CD4-positive, alpha-beta T cell treated with Interleukin-12 subunit alpha and Interleukin-12 subunit beta, for 1 hour (primary cell): ENCODE data around the gene COL8A2.

Experiments
- DNase-seq: peaks from one replicate; pipeline ENCODE4 v3.0.0-alpha.2; 2020

COL8A2 gene

GRCh38 chr1:36088577-36089392 lies 36.2 kb downstream of the COL8A2 start, which contains the start of gene ADPRS:
ADPRS (plus strand) TSS chr1:36088892; CDS start chr1:36088905, 13 bp downstream.
- DNase-seq, result peak; percentile 92

DNA sequence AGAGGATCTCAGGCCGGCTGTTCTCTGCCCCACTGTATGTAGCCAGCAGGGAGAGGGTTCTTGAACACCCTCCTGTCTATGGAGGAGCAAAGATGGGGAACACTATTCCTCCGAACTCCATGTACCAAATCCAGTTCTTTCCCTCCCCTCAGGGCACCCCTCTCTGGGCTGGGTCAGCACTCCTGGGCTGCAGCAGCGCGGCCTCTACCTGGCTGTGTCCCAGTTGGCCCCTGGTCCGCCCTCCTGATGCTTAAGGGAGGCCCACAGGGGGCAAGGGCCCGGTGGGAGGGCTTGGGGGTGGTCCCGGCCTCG lies 36.8 kb downstream of the COL8A2 start:
- DNase-seq, result no peak

DNA sequence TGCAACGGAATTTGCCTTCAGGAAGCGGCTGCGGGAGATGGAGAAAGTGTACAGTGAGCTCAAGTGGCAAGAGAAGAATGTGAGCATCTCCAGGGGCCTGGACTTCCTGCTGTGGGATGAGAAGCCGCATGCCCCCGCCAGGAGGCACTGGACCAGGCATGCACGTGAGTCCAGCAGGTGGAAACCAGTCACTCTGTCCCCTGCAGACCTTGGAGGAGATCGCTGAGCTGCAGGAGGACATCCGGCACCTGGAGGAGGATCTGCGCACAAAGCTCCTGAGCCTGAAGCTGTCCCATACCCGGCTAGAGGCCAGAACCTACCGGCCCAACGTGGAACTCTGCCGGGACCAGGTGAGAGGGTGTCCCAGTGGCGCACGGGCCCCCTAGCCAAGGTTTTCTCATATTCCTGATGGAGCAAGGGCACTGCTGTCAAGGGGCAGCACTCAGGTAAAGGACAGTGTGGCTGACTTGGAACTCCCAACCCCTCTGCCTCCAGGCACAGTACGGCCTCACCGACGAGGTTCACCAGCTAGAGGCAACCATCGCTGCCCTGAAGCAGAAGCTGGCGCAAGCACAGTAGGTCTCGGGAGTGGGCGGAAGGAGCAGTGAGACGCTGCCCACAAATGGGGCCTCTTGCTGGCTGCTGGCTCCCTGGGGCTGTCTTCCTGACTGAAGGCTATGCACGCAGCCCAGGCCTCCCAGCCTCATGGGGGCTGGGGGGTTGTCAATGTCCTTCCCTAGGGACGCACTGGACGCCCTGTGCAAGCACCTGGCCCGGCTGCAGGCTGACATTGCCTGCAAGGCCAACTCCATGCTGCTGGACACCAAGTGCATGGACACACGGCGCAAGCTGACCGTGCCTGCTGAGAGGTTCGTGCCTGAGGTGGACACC lies 37.5 kb downstream of the COL8A2 start:
- no peak for DNase-seq

GRCh38 chr1:36086529-36087232 lies 38.3 kb downstream of the COL8A2 start:
- no peak for DNase-seq

DNA sequence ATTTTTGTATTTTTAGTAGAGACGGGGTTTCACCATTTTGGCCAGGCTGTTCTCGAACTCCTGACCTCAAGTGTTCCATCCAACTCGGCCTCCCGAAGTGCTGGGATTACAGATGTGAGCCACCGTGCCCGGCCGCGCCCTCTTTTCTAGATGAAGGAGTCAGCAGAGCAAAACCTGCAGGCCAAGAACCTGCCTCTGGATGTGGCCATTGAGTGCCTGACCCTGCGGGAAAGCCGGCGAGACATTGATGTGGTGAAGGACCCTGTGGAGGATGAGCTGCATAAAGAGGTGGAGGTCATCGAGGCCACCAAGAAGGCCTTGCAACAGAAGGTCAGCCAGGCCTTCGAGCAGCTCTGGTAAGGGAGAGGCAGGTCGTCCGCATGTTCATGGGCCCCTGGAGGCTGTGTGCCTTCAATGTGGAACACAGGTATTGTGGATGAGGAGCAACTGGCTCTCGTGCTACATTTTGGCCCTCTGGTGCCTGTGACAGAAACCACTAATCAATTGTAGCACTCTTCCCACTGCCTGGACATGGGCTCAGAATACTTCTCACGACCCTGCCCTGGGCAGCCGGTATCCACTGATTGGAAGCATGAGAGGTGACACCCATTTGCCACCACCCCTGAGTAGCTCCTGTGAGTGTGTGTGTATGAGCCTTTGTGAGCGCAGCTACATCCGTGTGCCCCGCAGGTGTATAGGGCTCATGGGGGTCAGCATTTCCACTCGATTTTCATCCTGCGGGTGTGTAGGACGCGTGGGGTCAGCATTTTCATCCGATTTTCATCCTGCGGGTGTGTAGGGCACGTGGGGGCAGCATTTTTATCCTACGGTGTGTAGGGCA lies 39.1 kb downstream of the COL8A2 start:
- DNase-seq, result no peak

DNA sequence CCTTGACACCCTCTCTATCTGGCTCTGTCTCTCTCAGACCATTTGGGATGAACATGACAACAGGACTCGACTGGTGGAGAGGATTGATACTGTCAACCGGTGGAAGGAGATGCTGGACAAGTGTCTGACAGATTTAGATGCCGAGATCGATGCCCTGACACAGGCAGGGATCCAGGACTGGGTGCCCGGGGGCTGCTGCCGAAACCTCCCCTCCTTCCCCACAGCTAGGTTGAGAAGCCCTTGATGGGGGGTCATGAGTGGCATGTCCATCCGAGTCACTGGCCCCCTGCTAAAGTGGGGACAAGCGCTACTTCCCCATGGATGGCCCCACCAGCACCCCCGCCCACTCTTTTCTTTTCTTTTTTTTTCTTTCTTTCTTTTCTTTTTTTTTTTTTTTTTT lies 39.9 kb downstream of the COL8A2 start:
- DNase-seq, result no peak

DNA sequence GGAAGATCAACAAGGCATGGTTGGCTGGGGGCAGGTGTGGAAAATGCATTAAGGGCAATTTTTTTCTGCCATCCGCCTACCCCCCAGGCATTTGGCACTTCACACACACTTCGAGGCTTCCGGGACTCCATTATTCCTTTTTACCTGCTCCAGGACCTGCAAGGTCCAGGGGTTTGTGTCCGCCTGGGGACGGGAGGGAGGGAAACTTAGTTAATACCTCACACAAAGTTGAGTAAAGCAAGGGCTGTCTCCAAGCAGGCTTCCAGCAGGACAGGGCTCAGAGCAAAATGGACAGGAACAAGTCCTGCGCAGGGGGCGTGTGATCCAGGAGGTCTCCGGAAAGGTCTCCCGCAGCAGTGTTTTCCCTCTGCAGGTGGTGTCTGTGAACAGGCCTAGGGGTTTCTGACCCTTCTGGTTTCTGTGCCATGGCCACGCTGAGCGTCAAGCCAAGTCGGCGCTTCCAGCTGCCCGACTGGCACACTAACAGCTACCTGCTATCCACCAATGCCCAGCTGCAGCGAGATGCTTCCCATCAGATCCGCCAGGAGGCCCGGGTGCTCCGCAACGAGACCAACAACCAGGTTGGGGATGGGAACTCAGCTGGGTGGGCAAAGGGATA lies 40.4 kb downstream of the COL8A2 start:
- DNase-seq, result no peak

- DNase-seq, result peak; percentile 18
These were observed 41.2 kb downstream of the COL8A2 start, which contains the start of gene TEKT2 for GRCh38 chr1:36083635-36084496. TEKT2 (plus strand) TSS chr1:36084094; CDS start chr1:36084922, 828 bp downstream.

DNA sequence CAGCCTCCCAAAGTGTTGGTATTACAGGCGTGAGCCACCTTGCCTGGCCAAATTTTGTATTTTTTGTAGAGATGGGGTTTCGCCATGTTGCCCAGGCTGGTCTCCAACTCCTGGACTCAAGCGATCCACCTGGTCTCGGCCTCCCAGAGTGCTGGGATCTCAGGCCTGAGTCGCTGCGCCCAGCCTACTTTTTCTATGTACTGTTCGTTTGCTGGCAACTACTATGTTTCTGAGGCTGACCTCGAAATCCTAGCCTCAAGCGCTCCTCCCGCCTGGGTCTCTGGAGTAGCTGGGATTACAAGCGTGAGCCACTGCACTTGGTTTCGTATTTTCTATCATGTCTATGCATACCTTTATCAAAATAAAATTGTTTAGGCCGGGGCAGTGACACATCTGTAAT lies 41.8 kb downstream of the COL8A2 start:
- DNase-seq, result no peak

DNA sequence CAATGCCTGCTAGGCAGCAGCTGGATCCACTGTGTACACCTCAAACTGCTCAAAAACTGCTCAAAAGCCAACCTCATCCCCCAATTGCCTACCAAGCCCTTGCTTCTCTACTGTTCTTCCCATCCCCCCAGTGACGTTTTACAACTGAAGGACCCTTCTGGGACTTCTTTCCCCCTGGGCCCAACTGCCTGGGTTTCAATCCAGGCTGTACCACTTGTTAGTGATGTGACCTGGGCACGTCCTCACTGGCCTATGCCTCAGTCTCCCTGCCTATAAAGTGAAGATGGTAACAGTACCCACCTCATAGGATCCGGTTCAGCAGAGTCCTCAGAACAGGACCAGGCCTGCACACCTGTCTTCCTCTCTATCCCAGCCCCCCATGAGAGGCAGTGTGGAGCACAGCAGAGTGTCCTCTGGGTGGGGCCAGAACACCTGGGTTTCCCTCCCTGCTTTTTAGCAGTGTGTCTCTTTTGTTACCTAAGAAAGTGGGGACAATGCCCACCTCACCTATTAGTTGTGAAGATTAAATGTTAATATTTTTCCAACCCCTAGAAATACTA lies 43.0 kb downstream of the COL8A2 start:
- DNase-seq, result no peak

DNA sequence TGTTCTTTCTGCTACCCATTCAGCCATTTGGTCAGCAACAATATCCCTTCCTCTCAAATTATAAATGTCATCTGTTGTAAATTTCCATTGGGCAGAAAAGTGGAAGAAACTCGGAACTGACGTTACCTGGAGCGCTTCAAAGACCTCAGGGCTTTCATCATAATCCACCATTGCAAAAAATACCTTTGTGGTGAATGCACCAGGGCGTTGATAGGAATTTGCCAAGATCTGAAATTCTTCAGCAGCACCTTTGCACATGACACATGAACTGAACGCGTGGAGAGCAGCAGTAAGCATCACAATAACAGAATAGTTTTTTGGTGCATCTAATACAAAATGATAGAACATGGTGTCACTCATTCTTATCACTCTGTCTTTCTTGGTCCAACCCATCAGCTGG lies 44.2 kb downstream of the COL8A2 start:
- no peak for DNase-seq

- DNase-seq, result no peak
These were observed 44.8 kb downstream of the COL8A2 start for GRCh38 chr1:36080236-36080635.

DNA sequence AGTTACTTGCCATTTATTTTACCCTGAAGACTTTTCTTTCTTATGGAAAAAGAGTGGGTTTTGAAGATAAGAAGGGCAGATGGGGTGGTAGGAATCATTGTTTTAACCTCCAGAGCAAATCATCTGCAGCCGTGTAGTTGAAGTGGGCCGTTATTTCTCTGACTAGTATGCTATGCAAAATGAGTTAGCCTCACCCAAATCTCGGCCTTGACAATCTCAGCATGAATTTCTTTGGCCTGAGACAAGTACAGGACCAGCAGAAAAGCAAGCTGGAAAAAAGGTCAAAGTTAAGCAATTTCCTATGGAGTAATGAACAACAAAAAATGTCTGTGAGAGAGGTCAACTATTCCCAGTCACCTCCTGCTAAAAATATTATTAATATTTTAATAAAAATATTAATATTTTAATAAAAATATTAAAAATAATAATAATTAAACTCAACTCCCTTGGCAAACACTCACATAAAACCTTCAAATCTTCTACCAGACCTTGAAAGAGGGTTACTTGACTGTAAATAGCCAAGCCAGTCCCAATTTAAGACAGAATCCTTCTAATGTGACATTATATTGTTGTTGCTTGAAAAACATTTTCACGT lies 47.9 kb downstream of the COL8A2 start:
- DNase-seq, result no peak

DNA sequence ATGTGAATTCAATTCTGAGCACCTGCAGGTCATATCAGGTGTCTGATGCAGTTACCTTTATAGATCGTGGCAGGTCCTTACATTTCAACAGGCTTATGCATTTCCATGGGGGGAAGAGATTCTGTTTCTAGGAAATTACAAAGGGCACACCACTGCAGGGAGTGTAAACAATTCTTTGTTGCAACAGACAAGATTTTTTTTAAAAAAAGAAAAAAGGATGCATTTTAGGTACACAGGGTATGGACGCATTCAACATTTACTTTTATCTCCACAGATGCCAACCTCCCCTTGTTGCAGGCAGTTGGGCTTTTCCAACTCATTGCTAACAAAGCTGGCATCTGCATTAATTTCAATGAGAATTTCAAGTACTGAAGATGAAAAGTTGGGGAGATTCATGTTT lies 54.7 kb downstream of the COL8A2 start:
- no peak for DNase-seq

- no peak for DNase-seq
These were observed 56.2 kb downstream of the COL8A2 start for GRCh38 chr1:36068866-36069265.

DNA sequence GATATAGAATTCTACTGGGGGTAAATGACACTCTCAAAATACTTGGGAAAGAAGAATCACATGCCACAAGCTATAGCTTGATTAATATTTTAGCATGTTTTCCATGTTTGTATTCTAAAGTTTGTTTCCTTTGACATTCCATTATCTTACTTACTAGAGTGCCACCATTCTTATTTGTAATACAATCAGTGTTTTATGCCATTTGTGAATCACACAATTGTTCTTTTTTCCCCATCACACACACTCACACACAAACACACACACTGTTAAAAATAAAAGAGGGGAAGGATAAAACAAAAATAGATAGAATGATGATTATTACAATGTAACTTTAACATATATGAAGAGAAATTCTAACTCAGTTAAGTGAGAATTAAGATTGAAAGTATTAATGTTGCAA lies 57.2 kb downstream of the COL8A2 start:
- no peak for DNase-seq

- DNase-seq, result no peak
These were observed 62.7 kb downstream of the COL8A2 start for GRCh38 chr1:36062315-36062714.

DNA sequence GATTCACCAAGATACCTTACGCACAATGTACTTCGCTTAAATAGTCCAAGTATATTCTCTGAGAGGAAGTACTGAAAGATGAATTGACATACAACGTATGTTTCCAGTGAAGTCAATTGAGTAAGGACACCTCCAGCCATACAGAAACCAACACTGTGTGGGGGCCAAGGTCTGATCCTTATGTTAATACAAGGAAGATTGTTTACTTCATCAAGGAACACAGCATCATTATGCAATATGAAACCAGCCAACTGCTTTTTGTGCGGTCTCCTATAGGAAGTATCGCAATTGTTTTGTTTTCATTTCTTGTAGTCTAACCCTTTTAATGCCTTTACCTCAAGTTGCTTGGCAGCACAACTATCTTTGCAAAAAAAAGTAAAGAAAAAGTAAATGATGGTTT lies 69.3 kb downstream of the COL8A2 start:
- no peak for DNase-seq

- DNase-seq, result no peak
These were observed 71.0 kb downstream of the COL8A2 start for GRCh38 chr1:36053978-36054377.

DNA sequence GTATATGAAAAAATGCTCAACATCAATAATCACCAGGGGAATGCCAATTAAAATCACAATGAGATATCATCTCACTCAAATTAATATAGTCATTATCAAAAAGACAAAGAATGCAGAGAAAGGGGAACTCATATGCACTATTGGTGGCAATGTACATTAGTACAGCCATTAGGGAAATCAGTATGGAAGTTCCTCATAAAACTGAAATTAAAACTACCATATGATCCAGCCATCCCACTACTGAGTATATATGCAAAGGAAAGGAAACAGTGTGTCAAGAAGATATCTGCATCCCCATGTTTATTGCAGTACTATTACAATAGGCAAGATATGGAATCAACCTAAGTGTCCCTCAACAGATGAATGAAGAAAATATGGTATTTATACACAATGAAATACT lies 73.2 kb downstream of the COL8A2 start:
- no peak for DNase-seq
